ENCODE results near the gene OR1J2. TPM values are rescaled to one million over a fixed set of nuclear protein-coding genes. Genes with fewer than 3 reads are reported as not detected.
"Not testable (repeated sequence)": the region's sequence is repeated elsewhere in the genome, so short reads cannot be mapped to it uniquely, and the experiment has no call there.

The OR1J2 gene
- total RNA-seq, 2 donors from 2014 or later, result not detected

DNA sequence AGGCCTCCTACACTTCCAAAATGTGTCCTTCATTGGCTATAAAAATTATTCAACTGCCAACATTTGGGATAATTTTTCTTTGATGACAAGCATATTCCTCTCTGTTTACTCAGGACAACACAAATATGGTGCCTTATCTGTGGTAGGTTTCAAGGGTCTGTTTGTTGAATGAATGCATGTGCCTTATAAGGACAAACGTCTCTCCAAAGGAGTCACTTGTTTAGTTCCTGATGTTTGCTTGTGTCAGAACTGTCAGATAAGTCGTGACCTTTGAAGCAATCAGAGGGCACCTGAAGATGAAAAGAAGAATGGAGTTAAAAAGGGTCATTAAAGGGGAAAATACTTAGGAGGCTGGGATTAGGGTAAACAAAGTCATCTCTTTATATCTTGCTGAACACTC, 3.6 kb upstream of the OR1J2 start:
- DNase-seq (ENCODE audit: low spot score), result no peak
- H3K4me3 ChIP-seq, result no peak overlapping the region
- H3K9me3 ChIP-seq, result no peaks in the 10 kb centered on the region
- H3K36me3 ChIP-seq, result no peaks in the 10 kb centered on the region
- no peaks in the 10 kb centered on the region for H3K4me1 ChIP-seq
- H3K27me3 ChIP-seq, result no peaks in the 10 kb centered on the region
- H3K27ac ChIP-seq, result no peak overlapping the region
- TF ChIP-seq, protein P1, sequence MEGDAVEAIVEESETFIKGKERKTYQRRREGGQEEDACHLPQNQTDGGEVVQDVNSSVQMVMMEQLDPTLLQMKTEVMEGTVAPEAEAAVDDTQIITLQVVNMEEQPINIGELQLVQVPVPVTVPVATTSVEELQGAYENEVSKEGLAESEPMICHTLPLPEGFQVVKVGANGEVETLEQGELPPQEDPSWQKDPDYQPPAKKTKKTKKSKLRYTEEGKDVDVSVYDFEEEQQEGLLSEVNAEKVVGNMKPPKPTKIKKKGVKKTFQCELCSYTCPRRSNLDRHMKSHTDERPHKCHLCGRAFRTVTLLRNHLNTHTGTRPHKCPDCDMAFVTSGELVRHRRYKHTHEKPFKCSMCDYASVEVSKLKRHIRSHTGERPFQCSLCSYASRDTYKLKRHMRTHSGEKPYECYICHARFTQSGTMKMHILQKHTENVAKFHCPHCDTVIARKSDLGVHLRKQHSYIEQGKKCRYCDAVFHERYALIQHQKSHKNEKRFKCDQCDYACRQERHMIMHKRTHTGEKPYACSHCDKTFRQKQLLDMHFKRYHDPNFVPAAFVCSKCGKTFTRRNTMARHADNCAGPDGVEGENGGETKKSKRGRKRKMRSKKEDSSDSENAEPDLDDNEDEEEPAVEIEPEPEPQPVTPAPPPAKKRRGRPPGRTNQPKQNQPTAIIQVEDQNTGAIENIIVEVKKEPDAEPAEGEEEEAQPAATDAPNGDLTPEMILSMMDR (IDR thresholded peaks at IDR 0.05), result no peak

DNA sequence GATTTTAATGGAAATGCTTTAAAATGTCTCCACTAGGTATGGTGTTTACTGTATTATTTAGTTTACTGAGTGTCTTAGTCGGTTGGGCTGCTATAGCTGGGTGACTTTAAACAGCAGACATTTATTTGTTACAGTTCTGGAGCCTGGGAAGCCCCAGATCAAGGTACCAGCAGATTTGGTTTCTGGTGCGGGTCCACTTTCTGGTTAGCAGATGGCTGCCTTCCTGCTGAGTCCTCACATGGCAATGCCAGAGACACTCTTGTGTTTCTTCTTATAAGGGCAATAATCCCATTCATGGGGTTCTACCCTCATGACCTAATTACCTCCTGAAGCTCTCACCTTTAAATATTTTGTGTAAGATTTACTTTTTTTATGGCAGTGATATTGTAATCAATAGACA, 7.6 kb downstream of the OR1J2 start:
- no peak for DNase-seq (ENCODE audit: low spot score)
- H3K4me1 ChIP-seq, result no peaks in the 10 kb centered on the region
- H3K36me3 ChIP-seq, result no peaks in the 10 kb centered on the region
- TF ChIP-seq, protein P1 (IDR thresholded peaks at IDR 0.05), result no peak
- H3K27me3 ChIP-seq, result no peaks in the 10 kb centered on the region
- H3K27ac ChIP-seq, result no peak overlapping the region
- no peaks in the 10 kb centered on the region for H3K9me3 ChIP-seq
- H3K4me3 ChIP-seq, result no peak overlapping the region

DNA sequence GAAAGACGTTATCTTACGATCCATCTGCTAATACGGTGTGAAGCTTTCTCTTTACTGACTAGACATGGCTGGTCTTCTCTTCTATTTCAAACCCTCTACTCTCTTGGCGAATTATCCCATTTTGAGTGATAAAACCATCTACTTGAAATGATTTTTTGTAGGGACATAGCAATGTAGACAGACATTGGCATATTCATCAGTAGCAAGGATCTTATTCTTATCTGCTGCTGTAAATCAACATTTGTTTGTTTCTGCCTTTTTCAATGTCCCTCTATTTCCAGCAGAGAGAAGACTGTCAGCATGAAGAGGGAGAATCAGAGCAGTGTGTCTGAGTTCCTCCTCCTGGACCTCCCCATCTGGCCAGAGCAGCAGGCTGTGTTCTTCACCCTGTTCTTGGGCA, 8.2 kb downstream of the OR1J2 start, which contains the start of gene OR1J4:
Gene OR1J4 (plus strand): TSS at position 301 of the 400 bp plus-strand sequence. CDS start 0 bp downstream, at position 301.
- DNase-seq (ENCODE audit: low spot score), result no peak
- H3K9me3 ChIP-seq, result no peaks in the 10 kb centered on the region
- TF ChIP-seq, protein P1 (IDR thresholded peaks at IDR 0.05), result no peak
- no peak within 1 kb of the TSS for H3K27ac ChIP-seq
- H3K4me3 ChIP-seq, result no peak within 1 kb of the TSS
- no peaks in the 10 kb centered on the region for H3K36me3 ChIP-seq
- no peaks in the 10 kb centered on the region for H3K4me1 ChIP-seq
- H3K27me3 ChIP-seq, result no peaks in the 10 kb centered on the region

DNA sequence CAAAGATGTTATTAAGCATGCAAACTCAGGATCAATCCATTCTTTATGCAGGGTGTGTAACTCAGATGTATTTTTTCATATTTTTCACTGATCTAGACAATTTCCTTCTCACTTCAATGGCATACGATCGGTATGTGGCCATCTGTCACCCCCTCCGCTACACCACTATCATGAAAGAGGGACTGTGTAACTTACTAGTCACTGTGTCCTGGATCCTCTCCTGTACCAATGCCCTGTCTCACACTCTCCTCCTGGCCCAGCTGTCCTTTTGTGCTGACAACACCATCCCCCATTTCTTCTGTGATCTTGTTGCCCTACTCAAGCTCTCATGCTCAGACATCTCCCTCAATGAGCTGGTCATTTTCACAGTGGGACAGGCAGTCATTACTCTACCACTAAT, 8.8 kb downstream of the OR1J2 start:
- TF ChIP-seq, protein P1 (IDR thresholded peaks at IDR 0.05), result no peak
- H3K27me3 ChIP-seq, result no peaks in the 10 kb centered on the region
- H3K4me1 ChIP-seq, result no peaks in the 10 kb centered on the region
- no peak overlapping the region for H3K27ac ChIP-seq
- no peak for DNase-seq (ENCODE audit: low spot score)
- no peak overlapping the region for H3K4me3 ChIP-seq
- H3K36me3 ChIP-seq, result no peaks in the 10 kb centered on the region
- no peaks in the 10 kb centered on the region for H3K9me3 ChIP-seq

DNA sequence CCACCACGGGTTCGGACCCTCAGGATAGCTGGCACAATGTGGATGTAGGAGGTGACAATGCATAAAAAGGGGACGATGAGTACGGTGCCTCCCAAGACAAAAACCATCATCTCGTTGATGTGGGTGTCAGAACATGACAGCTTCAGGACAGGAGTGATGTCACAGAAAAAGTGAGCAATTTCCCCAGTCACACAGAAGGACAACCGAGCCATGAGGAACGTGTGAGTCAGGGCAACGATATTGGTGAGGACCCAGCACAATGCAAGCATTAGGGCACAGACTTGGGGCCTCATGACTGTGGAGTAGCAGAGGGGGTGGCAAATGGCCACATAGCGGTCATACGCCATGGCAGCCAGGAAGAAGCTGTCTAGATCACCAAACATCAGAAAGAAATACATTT, 16.0 kb downstream of the OR1J2 start:
- no peaks in the 10 kb centered on the region for H3K36me3 ChIP-seq
- H3K27me3 ChIP-seq, result no peaks in the 10 kb centered on the region
- no peak overlapping the region for H3K27ac ChIP-seq
- no peaks in the 10 kb centered on the region for H3K9me3 ChIP-seq
- no peak for DNase-seq (ENCODE audit: low spot score)
- TF ChIP-seq, protein P1 (IDR thresholded peaks at IDR 0.05), result no peak
- H3K4me1 ChIP-seq, result no peaks in the 10 kb centered on the region
- H3K4me3 ChIP-seq, result no peak overlapping the region

DNA sequence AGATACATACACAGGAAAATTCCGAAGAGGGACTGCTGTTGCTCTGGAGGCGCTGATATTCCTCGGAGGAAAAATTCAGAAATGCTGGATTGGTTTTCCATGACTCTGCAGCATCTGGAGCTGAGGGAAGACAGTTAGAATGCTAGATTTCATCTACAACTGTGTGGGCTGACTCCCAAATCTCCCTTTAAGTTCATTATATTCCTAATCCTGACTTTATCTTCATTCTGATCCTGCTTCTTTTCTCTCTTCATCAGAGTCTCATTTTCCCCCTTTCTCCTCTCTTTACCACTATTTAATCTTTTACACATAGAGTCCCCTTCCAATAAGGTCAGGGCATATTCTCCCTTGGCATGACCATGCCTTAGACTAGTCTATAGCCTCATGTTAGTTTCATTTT, 16.6 kb downstream of the OR1J2 start, which contains the start of gene OR1N1:
Gene OR1N1 (minus strand): TSS at position 101 of the 400 bp plus-strand sequence. CDS start 0 bp downstream, at position 101.
- no peak within 1 kb of the TSS for H3K4me3 ChIP-seq
- H3K27me3 ChIP-seq, result no peaks in the 10 kb centered on the region
- TF ChIP-seq, protein P1 (IDR thresholded peaks at IDR 0.05), result no peak
- no peaks in the 10 kb centered on the region for H3K36me3 ChIP-seq
- H3K27ac ChIP-seq, result no peak within 1 kb of the TSS
- DNase-seq (ENCODE audit: low spot score), result no peak
- H3K4me1 ChIP-seq, result no peaks in the 10 kb centered on the region
- no peaks in the 10 kb centered on the region for H3K9me3 ChIP-seq

DNA sequence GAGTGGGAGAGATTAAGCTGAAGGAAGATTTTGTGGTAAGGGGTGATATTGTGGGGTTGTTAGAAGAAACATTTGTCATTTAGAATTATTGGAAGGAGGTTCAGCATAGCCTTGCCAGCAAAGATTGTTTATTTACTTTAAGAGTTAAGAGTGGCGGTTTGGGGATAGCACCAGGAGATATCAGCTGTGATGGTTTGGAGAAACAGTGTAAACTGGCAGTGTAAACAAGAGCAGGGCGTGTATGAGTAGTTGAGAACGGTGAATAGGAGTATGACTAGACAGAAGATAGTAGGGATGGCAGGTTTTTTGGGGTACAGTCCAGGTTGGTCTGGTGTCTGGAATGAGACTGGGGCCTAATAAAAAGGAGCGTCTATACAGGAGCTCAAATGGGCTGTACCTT, 20.6 kb downstream of the OR1J2 start:
- not testable (repeated sequence) for DNase-seq (ENCODE audit: low spot score); H3K27ac ChIP-seq; H3K27me3 ChIP-seq; H3K9me3 ChIP-seq; H3K36me3 ChIP-seq; H3K4me1 ChIP-seq; H3K4me3 ChIP-seq

Measured in right atrium auricular region (tissue), 2 donors.